Smooth muscle cell (in vitro differentiated cells): Measurements from ENCODE around the gene YY1. TPM values are rescaled to one million over a fixed set of nuclear protein-coding genes. Genes with fewer than 3 reads are reported as not detected.

Experiments
- DNase-seq: peaks from one replicate; lab custom pipeline; 2025; ENCODE audit not compliant: unreplicated experiment; lab: John Stamatoyannopoulos, UW
- H2AFZ ChIP-seq: fragments of 200-600 bp; sonication (generic); 2 replicates; pipeline ENCODE4 v1.6.0; 2016; ENCODE audit warnings: antibody characterized with exemption, low read depth, mild to moderate bottlenecking
- H3F3A ChIP-seq: fragments of 200-600 bp; sonication (generic); 2 replicates; pipeline ENCODE4 v1.6.0; 2017; ENCODE audit warnings: antibody characterized with exemption, low read depth
- H3K27ac ChIP-seq: fragments of 200-600 bp; sonication (generic); 2 replicates; pipeline ENCODE4 v1.5.1; 2016; ENCODE audit warnings: low read depth, mild to moderate bottlenecking
- H3K27me3 ChIP-seq: fragments of 200-600 bp; sonication (generic); 2 replicates; pipeline ENCODE4 v1.6.1; 2016; ENCODE audit warnings: low read depth, mild to moderate bottlenecking
- H3K36me3 ChIP-seq: fragments of 200-600 bp; sonication (generic); 2 replicates; pipeline ENCODE4 v1.5.1; 2016; ENCODE audit warnings: low read depth
- H3K4me1 ChIP-seq: fragments of 200-600 bp; sonication (generic); 2 replicates; pipeline ENCODE4 v1.5.1; 2016; ENCODE audit warnings: low read depth
- H3K4me2 ChIP-seq: fragments of 200-600 bp; sonication (generic); 2 replicates; pipeline ENCODE4 v1.6.0; 2016; ENCODE audit warnings: mild to moderate bottlenecking
- H3K4me3 ChIP-seq: fragments of 200-600 bp; sonication (generic); 2 replicates; pipeline ENCODE4 v1.5.1; 2016; ENCODE audit warnings: mild to moderate bottlenecking
- H3K79me2 ChIP-seq: fragments of 200-600 bp; sonication (generic); 2 replicates; pipeline ENCODE4 v1.6.0; 2016; ENCODE audit warnings: low read depth, mild to moderate bottlenecking
- H3K9ac ChIP-seq: fragments of 200-600 bp; sonication (generic); 2 replicates; pipeline ENCODE4 v1.6.0; 2016; ENCODE audit warnings: low read depth
- H3K9me3 ChIP-seq: fragments of 200-600 bp; sonication (generic); replicated peaks from 2 replicates; pipeline ENCODE4 v1.5.1; 2016; ENCODE audit warnings: low read depth
- H4K20me1 ChIP-seq: fragments of 200-600 bp; sonication (generic); 2 replicates; pipeline ENCODE4 v1.6.0; 2016; ENCODE audit warnings: low read depth
- CTCF ChIP-seq: fragments of 200-600 bp; sonication (generic); IDR thresholded peaks from 2 replicates; pipeline ENCODE4 v1.5.1; 2017; ENCODE audit warnings: borderline replicate concordance, mild to moderate bottlenecking, antibody characterized with exemption; ENCODE audit not compliant: insufficient read depth, poor library complexity, severe bottlenecking
- WGBS: methylation state at CpG from one replicate; pipeline ENCODE4 v1.1.7; 2016; ENCODE audit warnings: low lambda C conversion rate; 5-methylcytosine and 5-hydroxymethylcytosine counted together
- polyA plus RNA-seq: library from polyadenylated mRNA; unstranded; fragments of >200 nt; fragmentation: Nextera tagmentation; extraction: Ambion mirVana; gene quantifications from 2 replicates; pipeline ENCODE4 v1.2.1, GENCODE V29; 2016
- total RNA-seq: library from RNA; depleted of rRNA; stranded (reverse); fragments of >200 nt; gene quantifications from 2 replicates; pipeline ENCODE4 v1.2.3, GENCODE V29; 2014

YY1 gene
- total and polyA plus RNA-seq, 2 experiments from 2014 or later: 28.2 to 48.7 TPM

- no peak overlapping the region for H3K9ac ChIP-seq
- peaks cover 3% of the 10 kb centered on the region for H4K20me1 ChIP-seq
- H3F3A ChIP-seq: no peaks in the 10 kb centered on the region
- no peak overlapping the region for H2AFZ ChIP-seq
- no peak overlapping the region for H3K27ac ChIP-seq
- H3K36me3 ChIP-seq: no peaks in the 10 kb centered on the region
- peaks cover 7% of the 10 kb centered on the region for H3K4me1 ChIP-seq
- H3K9me3 ChIP-seq: no peaks in the 10 kb centered on the region
- WGBS: 80% methylated on average over 10 of the region's 10 CpGs
- no peak for TF ChIP-seq CTCF
- no peak overlapping the region for H3K4me3 ChIP-seq
- H3K79me2 ChIP-seq: no peaks in the 10 kb centered on the region
- no peak for DNase-seq
- H3K27me3 ChIP-seq: no peaks in the 10 kb centered on the region
- H3K4me2 ChIP-seq: no peak overlapping the region
These were observed 74.0 kb downstream of the YY1 start for GRCh38 chr14:100312877-100313400.

- Histone ChIP-seq H3K27ac (no peak overlapping the region), H3K36me3 (no peaks in the 10 kb centered on the region), H3K4me3 (no peak overlapping the region), H4K20me1 (no peaks in the 10 kb centered on the region), H3F3A (no peaks in the 10 kb centered on the region), H3K79me2 (no peaks in the 10 kb centered on the region), H3K4me1 (peaks cover 12% of the 10 kb centered on the region), H3K4me2 (no peak overlapping the region), H2AFZ (no peak overlapping the region), H3K9ac (no peak overlapping the region), H3K9me3 (no peaks in the 10 kb centered on the region), H3K27me3 (no peaks in the 10 kb centered on the region)
- WGBS: 92% methylated on average over 26 of the region's 26 CpGs
- no peak for DNase-seq
- no peak for TF ChIP-seq CTCF
These were observed 74.7 kb downstream of the YY1 start for GRCh38 chr14:100313464-100314230.

GRCh38 chr14:100314724-100315123 is 75.8 kb downstream of the YY1 start:
- Histone ChIP-seq H4K20me1 (no peaks in the 10 kb centered on the region), H3K4me1 (peaks cover 12% of the 10 kb centered on the region), H3K4me3 (no peak overlapping the region), H3K79me2 (no peaks in the 10 kb centered on the region), H3K36me3 (no peaks in the 10 kb centered on the region), H3K4me2 (no peak overlapping the region), H3K27me3 (no peaks in the 10 kb centered on the region), H3K9ac (no peak overlapping the region), H2AFZ (no peak overlapping the region), H3K9me3 (no peaks in the 10 kb centered on the region), H3K27ac (no peak overlapping the region), H3F3A (no peaks in the 10 kb centered on the region)
- TF ChIP-seq CTCF: no peak
- no peak for DNase-seq
- WGBS: 96% methylated on average over 6 of the region's 6 CpGs

GRCh38 chr14:100317389-100317788 is 78.4 kb downstream of the YY1 start:
- Histone ChIP-seq H3K36me3 (no peaks in the 10 kb centered on the region), H3F3A (no peaks in the 10 kb centered on the region), H3K79me2 (no peaks in the 10 kb centered on the region), H2AFZ (no peak overlapping the region), H3K4me2 (no peak overlapping the region), H3K9ac (no peak overlapping the region), H3K27me3 (no peaks in the 10 kb centered on the region), H3K4me3 (no peak overlapping the region), H3K4me1 (peaks cover 6% of the 10 kb centered on the region), H3K27ac (no peak overlapping the region), H4K20me1 (no peaks in the 10 kb centered on the region), H3K9me3 (no peaks in the 10 kb centered on the region)
- WGBS: 96% methylated on average over 6 of the region's 6 CpGs
- DNase-seq: no peak
- TF ChIP-seq CTCF: no peak
